ENCODE results near the gene TSPO2. TPM values are rescaled to one million over a fixed set of nuclear protein-coding genes. Genes with fewer than 3 reads are reported as not detected.

TSPO2 gene
- total RNA-seq, 6 donors from 2014 or later, result not detected

DNA sequence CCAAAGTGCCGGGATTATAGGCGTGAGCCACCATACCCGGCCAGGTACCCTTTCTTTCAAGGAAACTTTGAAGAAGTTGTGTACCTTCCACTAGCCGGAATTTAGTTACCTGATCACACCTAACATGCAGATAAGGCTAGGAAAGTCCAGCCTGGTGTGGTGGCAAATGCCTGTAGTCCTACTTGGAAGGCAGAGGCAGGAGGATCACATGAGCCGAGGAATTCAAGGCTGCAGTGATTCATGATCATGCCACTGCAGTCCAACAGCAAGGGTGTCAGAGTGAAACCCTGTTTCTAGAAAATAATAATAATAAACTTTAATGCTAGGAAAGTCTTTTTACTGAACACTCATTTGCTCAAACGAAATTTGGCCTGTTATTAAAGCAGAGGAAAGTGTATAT lies 51.5 kb downstream of the TSPO2 start:
- Histone ChIP-seq H3K4me3 (no peak overlapping the region), H3K27me3 (no peaks in the 10 kb centered on the region), H3K9me3 (no peaks in the 10 kb centered on the region), H3K36me3 (peaks cover 56 to 100% (median 93%) of the 10 kb centered on the region in 4 donors), H3K4me1 (no peaks in the 10 kb centered on the region), H3K27ac (no peak overlapping the region)
- WGBS, 2 donors, result 95 to 96% methylated on average over 6 of the region's 6 CpGs
- TF ChIP-seq, protein P1, sequence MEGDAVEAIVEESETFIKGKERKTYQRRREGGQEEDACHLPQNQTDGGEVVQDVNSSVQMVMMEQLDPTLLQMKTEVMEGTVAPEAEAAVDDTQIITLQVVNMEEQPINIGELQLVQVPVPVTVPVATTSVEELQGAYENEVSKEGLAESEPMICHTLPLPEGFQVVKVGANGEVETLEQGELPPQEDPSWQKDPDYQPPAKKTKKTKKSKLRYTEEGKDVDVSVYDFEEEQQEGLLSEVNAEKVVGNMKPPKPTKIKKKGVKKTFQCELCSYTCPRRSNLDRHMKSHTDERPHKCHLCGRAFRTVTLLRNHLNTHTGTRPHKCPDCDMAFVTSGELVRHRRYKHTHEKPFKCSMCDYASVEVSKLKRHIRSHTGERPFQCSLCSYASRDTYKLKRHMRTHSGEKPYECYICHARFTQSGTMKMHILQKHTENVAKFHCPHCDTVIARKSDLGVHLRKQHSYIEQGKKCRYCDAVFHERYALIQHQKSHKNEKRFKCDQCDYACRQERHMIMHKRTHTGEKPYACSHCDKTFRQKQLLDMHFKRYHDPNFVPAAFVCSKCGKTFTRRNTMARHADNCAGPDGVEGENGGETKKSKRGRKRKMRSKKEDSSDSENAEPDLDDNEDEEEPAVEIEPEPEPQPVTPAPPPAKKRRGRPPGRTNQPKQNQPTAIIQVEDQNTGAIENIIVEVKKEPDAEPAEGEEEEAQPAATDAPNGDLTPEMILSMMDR (IDR thresholded peaks at IDR 0.05), result no peak
- no peak for TF ChIP-seq POLR2A (IDR thresholded peaks at IDR 0.05)
- TF ChIP-seq POLR2AphosphoS5 (IDR thresholded peaks at IDR 0.05), result no peak
- TF ChIP-seq EP300 (IDR thresholded peaks at IDR 0.05), result no peak
- DNase-seq, result no peak
- ATAC-seq (ENCODE audit: low FRiP score in 2 of 2), result no peak

Other genes with a start within 250 kb of the TSPO2 start
- gene UNC5CL, start 3.2 kb upstream of the TSPO2 start, total RNA-seq, result 10 to 100 TPM in 1 of 6 donors, 1 to 10 TPM in 4, under 1 TPM in 1; 0.97 to 12.6 (median 2.3) TPM
- not detected for gene APOBEC2, start 10.7 kb downstream of the TSPO2 start, total RNA-seq
- gene OARD1, start 29.9 kb downstream of the TSPO2 start, total RNA-seq, result 10 to 100 TPM; 10.0 to 27.3 (median 20.0) TPM
- 10 to 100 TPM; 18.5 to 33.0 (median 21.6) TPM for gene NFYA, start 30.5 kb downstream of the TSPO2 start, total RNA-seq
- gene TREML1, start 111.9 kb downstream of the TSPO2 start, total RNA-seq, result 1 to 10 TPM in 4 of 6 donors, not detected in 2; 2.6 to 6.3 (median 4.4) TPM
- 10 to 100 TPM in 5 of 6 donors, 1 to 10 TPM in 1; 6.5 to 66.6 (median 41.0) TPM for gene TREM2, start 120.6 kb downstream of the TSPO2 start, total RNA-seq
- gene TREML2, start 158.7 kb downstream of the TSPO2 start, total RNA-seq, result 1 to 10 TPM in 4 of 6 donors, under 1 TPM in 1, not detected in 1; 0.67 to 2.3 (median 1.5) TPM
- gene TREML4, start 185.9 kb downstream of the TSPO2 start, total RNA-seq, result not detected
- gene TREM1, start 244.2 kb downstream of the TSPO2 start, total RNA-seq, result 100 to 1,000 TPM in 4 of 6 donors, 10 to 100 TPM in 2; 52.8 to 168 (median 115) TPM

Measured in upper lobe of left lung (tissue), 6 donors.